Measurements from ENCODE around the gene CPXM1.

DNA sequence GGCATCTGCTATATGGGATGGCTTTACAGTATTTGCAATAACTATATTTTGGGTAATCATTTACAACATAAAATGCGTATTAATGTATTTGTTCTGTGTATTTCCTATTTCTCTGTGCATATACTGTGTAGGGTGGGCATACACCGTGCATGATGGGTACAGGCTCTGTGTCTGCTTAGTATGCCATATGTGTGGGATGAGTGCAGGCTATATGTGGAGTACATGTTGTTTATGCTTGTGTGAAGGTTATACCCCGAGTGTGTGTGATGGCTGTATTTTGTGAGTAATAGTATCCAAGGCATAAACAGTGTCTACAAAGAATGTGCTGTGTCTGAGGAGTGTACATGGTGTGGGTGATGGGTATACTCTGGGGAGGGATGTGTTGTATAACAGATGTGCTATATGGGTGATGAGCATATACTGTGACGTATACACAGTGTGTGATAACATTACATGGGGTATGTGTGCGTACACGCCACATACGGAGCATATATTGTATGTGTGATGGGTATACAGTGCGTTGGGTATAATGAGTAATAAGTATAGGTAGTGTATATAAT, 52.7 kb downstream of the CPXM1 start:
- TF ChIP-seq, protein P1, sequence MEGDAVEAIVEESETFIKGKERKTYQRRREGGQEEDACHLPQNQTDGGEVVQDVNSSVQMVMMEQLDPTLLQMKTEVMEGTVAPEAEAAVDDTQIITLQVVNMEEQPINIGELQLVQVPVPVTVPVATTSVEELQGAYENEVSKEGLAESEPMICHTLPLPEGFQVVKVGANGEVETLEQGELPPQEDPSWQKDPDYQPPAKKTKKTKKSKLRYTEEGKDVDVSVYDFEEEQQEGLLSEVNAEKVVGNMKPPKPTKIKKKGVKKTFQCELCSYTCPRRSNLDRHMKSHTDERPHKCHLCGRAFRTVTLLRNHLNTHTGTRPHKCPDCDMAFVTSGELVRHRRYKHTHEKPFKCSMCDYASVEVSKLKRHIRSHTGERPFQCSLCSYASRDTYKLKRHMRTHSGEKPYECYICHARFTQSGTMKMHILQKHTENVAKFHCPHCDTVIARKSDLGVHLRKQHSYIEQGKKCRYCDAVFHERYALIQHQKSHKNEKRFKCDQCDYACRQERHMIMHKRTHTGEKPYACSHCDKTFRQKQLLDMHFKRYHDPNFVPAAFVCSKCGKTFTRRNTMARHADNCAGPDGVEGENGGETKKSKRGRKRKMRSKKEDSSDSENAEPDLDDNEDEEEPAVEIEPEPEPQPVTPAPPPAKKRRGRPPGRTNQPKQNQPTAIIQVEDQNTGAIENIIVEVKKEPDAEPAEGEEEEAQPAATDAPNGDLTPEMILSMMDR (IDR thresholded peaks at IDR 0.05): no peak
- no peak for TF ChIP-seq POLR2A (IDR thresholded peaks at IDR 0.05)

Data from right lobe of liver (tissue), 4 donors.